DND-41 (cell line): ENCODE measurements around the gene TM4SF20.

ENCODE experiments used
- ATAC-seq: fragments of 200-7000 bp; cut with Tn5 transposase; 3 replicates; pipeline ENCODE4 v1.9.1; 2021; ENCODE audit warnings: low read depth; ENCODE audit not compliant: insufficient read depth
- DNase-seq: peaks from one replicate; pipeline ENCODE4 v3.0.0-alpha.2; 2020
- H2AFZ ChIP-seq: 2 replicates; pipeline ENCODE4 v1.6.0; 2012; ENCODE audit warnings: low read depth, low read length
- H3K27ac ChIP-seq: 2 replicates; pipeline ENCODE4 v1.5.1; 2012; ENCODE audit warnings: low read length, inconsistent platforms
- H3K27me3 ChIP-seq: fragments of 200-600 bp; sonication (generic); 2 replicates; pipeline ENCODE4 v1.6.0; 2012; ENCODE audit warnings: low read length, mild to moderate bottlenecking, inconsistent platforms; ENCODE audit not compliant: insufficient read depth, poor library complexity
- H3K36me3 ChIP-seq: 2 replicates; pipeline ENCODE4 v1.5.1; 2012; ENCODE audit warnings: low read length, inconsistent platforms; ENCODE audit not compliant: insufficient read depth
- H3K4me1 ChIP-seq: 2 replicates; pipeline ENCODE4 v1.5.1; 2012; ENCODE audit warnings: mild to moderate bottlenecking, low read length; ENCODE audit not compliant: insufficient read depth
- H3K4me2 ChIP-seq: 2 replicates; pipeline ENCODE4 v1.6.0; 2012; ENCODE audit warnings: mild to moderate bottlenecking, moderate library complexity, low read length, inconsistent platforms; ENCODE audit not compliant: insufficient read depth
- H3K4me3 ChIP-seq, 2 experiments: fragments of 200-600 bp in 1 of 2; shearing (Covaris generic) in 1 of 2; 2 replicates each; pipeline ENCODE4 v1.5.1; 2012 to 2016; ENCODE audit warnings: inconsistent platforms in 2 of 2, low read length in 2 of 2, mild to moderate bottlenecking in 2 of 2, low read depth in 1 of 2, moderate library complexity in 1 of 2
- H3K79me2 ChIP-seq: 2 replicates; pipeline ENCODE4 v1.6.0; 2012; ENCODE audit warnings: low read length, inconsistent platforms; ENCODE audit not compliant: insufficient read depth
- H3K9ac ChIP-seq: 2 replicates; pipeline ENCODE4 v1.6.0; 2012; ENCODE audit warnings: low read depth, mild to moderate bottlenecking, inconsistent platforms, low read length, moderate library complexity
- H3K9me3 ChIP-seq: 2 replicates; pipeline ENCODE4 v1.5.1; 2012; ENCODE audit warnings: low read length, moderate library complexity, mild to moderate bottlenecking, inconsistent platforms; ENCODE audit not compliant: insufficient read depth, severe bottlenecking
- H4K20me1 ChIP-seq: 2 replicates; pipeline ENCODE4 v1.6.0; 2012; ENCODE audit warnings: low read length; ENCODE audit not compliant: insufficient read depth
- CTCF ChIP-seq: IDR thresholded peaks from 2 replicates; pipeline ENCODE4 v1.5.1; 2012; ENCODE audit warnings: borderline replicate concordance, low read length, moderate library complexity, mild to moderate bottlenecking; ENCODE audit not compliant: poor library complexity, severe bottlenecking; ENCODE audit errors: extremely low read depth
- EZH2 ChIP-seq: IDR thresholded peaks from 3 replicates; pipeline ENCODE4 v1.6.1; 2012; ENCODE audit warnings: borderline replicate concordance, low read depth, mild to moderate bottlenecking, moderate library complexity, low read length, inconsistent platforms; ENCODE audit not compliant: severe bottlenecking

Gene TM4SF20

DNA sequence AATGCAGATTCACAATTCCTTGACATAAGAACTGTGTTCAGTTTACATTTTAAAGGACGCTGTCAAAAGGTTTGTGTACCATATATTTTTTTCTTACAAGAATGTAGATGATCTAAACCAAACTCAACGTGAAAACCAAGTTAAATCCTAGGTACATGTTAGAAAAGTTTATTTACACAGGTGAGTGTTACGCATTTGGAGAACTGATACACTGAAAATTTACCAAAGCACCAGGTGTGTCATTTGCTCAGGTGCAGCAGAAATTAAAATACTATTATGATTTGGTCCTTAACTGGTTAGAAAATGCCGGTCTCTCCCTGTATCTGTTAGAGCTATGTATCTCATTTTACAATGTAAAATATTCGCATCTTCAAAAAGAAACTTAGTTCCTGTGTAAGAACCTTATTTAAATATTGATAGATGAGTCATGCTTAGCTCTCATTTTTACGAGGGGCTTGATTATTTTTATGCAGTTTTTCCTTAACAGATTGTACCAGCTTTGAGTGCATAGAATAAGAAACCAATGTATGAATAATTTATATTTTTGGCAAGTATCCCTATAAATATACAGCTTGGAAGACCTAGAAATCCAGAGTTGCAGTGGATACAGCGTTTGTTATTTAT, 29.0 kb downstream of the TM4SF20 start:
- H3K4me2 ChIP-seq, result no peak overlapping the region
- no peak overlapping the region for H3K9ac ChIP-seq
- no peak for TF ChIP-seq EZH2
- TF ChIP-seq CTCF, result no peak
- no peaks in the 10 kb centered on the region for H4K20me1 ChIP-seq
- peaks cover 31% of the 10 kb centered on the region; the same call in 1 of the 2 replicates for H3K36me3 ChIP-seq
- no peaks in the 10 kb centered on the region for H3K27me3 ChIP-seq
- no peaks in the 10 kb centered on the region for H3K79me2 ChIP-seq
- ATAC-seq, result no peak
- H3K27ac ChIP-seq, result no peak overlapping the region
- H2AFZ ChIP-seq, result no peak overlapping the region
- H3K4me3 ChIP-seq, result no peak overlapping the region
- H3K4me1 ChIP-seq, result no peaks in the 10 kb centered on the region
- H3K9me3 ChIP-seq, result no peaks in the 10 kb centered on the region
- no peak for DNase-seq

DNA sequence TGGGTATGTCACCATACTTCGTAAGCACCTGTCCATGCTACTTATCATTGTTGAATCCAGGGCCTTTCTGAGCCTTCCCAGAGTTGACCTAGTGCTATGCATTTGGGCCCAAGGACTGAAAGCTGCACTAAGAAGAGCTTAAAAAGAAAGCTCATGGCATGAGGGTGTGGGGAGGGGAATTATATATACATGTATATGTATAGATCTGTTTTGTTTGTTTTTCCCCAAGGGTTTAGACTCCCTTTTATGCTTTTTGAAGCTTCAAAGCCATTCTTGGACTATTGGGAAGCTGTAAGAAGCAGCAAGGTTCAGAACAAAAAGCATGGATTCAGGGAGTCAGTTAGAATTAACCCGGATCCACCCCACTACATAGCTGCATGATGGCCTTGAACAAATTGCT, 30.8 kb downstream of the TM4SF20 start:
- no peaks in the 10 kb centered on the region for H4K20me1 ChIP-seq
- ATAC-seq (no peak), DNase-seq (no peak)
- no peak overlapping the region for H2AFZ ChIP-seq
- H3K9me3 ChIP-seq, result no peaks in the 10 kb centered on the region
- no peaks in the 10 kb centered on the region for H3K27me3 ChIP-seq
- no peak overlapping the region for H3K4me3 ChIP-seq
- no peak overlapping the region for H3K27ac ChIP-seq
- peaks cover 32% of the 10 kb centered on the region; the same call in 1 of the 2 replicates for H3K36me3 ChIP-seq
- H3K9ac ChIP-seq, result no peak overlapping the region
- no peak overlapping the region for H3K4me2 ChIP-seq
- no peak for TF ChIP-seq EZH2
- TF ChIP-seq CTCF, result no peak
- no peaks in the 10 kb centered on the region for H3K79me2 ChIP-seq
- no peaks in the 10 kb centered on the region for H3K4me1 ChIP-seq

DNA sequence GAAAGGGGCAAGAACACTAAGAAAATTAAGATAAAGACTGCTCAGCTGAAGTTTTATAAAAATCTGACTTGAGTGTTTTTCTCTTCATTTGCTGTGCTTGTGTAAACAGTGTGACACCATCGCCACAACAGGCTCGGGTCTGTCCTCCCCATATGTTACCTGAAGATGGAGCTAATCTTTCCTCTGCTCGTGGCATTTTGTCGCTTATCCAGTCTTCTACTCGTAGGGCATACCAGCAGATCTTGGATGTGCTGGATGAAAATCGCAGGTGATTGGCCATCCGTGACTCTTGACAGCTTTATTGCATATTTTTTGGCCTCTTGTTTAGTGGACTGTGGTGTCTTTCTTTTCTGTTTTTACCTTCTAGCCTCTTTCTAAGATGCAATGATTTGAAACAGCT, 32.0 kb downstream of the TM4SF20 start:
- H3K36me3 ChIP-seq, result peaks cover 39% of the 10 kb centered on the region
- no peaks in the 10 kb centered on the region for H4K20me1 ChIP-seq
- no peak overlapping the region for H3K9ac ChIP-seq
- H3K4me1 ChIP-seq, result no peaks in the 10 kb centered on the region
- no peak overlapping the region for H3K4me3 ChIP-seq
- no peak overlapping the region for H3K4me2 ChIP-seq
- no peak for DNase-seq
- H2AFZ ChIP-seq, result no peak overlapping the region
- ATAC-seq, result no peak
- no peaks in the 10 kb centered on the region for H3K27me3 ChIP-seq
- H3K79me2 ChIP-seq, result no peaks in the 10 kb centered on the region
- H3K9me3 ChIP-seq, result no peaks in the 10 kb centered on the region
- no peak overlapping the region for H3K27ac ChIP-seq
- no peak for TF ChIP-seq CTCF
- TF ChIP-seq EZH2, result no peak

DNA sequence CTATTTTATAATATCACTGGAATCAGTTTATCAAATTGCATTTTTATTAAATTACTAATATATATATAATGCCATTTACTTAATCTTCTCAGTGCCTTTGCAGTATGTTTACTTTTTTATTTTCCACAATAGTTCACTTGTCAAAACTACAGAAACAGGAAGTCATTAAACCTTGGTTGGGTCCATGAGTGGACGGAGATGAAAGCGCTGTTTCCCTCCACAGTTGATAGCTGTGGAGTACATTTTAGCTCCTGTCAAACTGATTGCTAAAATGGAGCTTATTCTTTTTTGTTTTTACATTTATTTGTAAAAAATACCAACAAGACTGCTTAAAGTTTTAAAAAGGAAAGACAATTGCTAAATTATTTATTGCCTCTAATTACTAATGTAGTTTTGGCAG, 34.9 kb downstream of the TM4SF20 start:
- H4K20me1 ChIP-seq, result no peaks in the 10 kb centered on the region
- H3K9me3 ChIP-seq, result no peaks in the 10 kb centered on the region
- H3K4me1 ChIP-seq, result no peaks in the 10 kb centered on the region
- no peak overlapping the region for H2AFZ ChIP-seq
- H3K4me2 ChIP-seq, result no peak overlapping the region
- TF ChIP-seq CTCF (no peak), EZH2 (no peak)
- DNase-seq, result no peak
- no peak overlapping the region for H3K4me3 ChIP-seq
- no peaks in the 10 kb centered on the region for H3K27me3 ChIP-seq
- no peak for ATAC-seq
- no peak overlapping the region for H3K27ac ChIP-seq
- H3K9ac ChIP-seq, result no peak overlapping the region
- H3K79me2 ChIP-seq, result no peaks in the 10 kb centered on the region
- H3K36me3 ChIP-seq, result peaks cover 45% of the 10 kb centered on the region
